GM18507 (cell line): Measurements from ENCODE around the gene TST.

Source experiments
- DNase-seq: peaks from one replicate; pipeline ENCODE4 v3.0.0; 2011; ENCODE audit warnings: low read depth; ENCODE audit not compliant: insufficient read length; ENCODE audit errors: extremely low spot score
- FAIRE-seq: peaks from 2 replicates; lab custom pipeline; 2011; peaks lifted over from hg19 to GRCh38; lab: Jason Lieb, UNC

TST gene

GRCh38 chr22:36966851-36967540 lies 52.3 kb downstream of the TST start:
- no peak for DNase-seq

GRCh38 chr22:36965696-36966095 lies 53.6 kb downstream of the TST start:
- FAIRE-seq (no peak), DNase-seq (no peak)

More at GRCh38 chr22:36966851-36967540, 52.3 kb downstream of the TST start:
- no peak for FAIRE-seq

GRCh38 chr22:36964106-36964505 lies 55.1 kb downstream of the TST start:
- DNase-seq = no peak
- FAIRE-seq = no peak

GRCh38 chr22:36963302-36963701 lies 55.9 kb downstream of the TST start:
- FAIRE-seq = no peak
- DNase-seq = no peak

GRCh38 chr22:36961626-36962025 lies 57.6 kb downstream of the TST start:
- DNase-seq (no peak), FAIRE-seq (no peak)
